Stimulated activated naive CD8-positive, alpha-beta T cell treated with anti-CD3 and anti-CD28 coated beads, Interleukin-15, Interleukin-2, amounts not matched to agents 100 ng/mL and 50 ng/mL, for 24 hours (primary cell): Measurements from ENCODE around the gene SLC25A39.
A peak's percentile ranks its signal among the peaks of the same experiment; 100 is the strongest.
"Not testable (repeated sequence)": the region's sequence is repeated elsewhere in the genome, so short reads cannot be mapped to it uniquely, and the experiment has no call there.

ENCODE experiments used
- H3K27ac Mint-ChIP-seq: one replicate; pipeline ENCODE4 v1.8.0; 2021; ENCODE audit warnings: mild to moderate bottlenecking, mixed read lengths
- H3K27me3 Mint-ChIP-seq: one replicate; pipeline ENCODE4 v1.8.0; 2021; ENCODE audit warnings: mixed read lengths
- H3K36me3 Mint-ChIP-seq: one replicate; pipeline ENCODE4 v1.8.0; 2021; ENCODE audit warnings: low read depth, mixed read lengths
- H3K4me1 Mint-ChIP-seq: one replicate; pipeline ENCODE4 v1.8.0; 2021; ENCODE audit warnings: low read depth, mixed read lengths
- H3K4me3 Mint-ChIP-seq: one replicate; pipeline ENCODE4 v1.8.0; 2021; ENCODE audit warnings: mild to moderate bottlenecking, mixed read lengths
- H3K9me3 Mint-ChIP-seq: one replicate; pipeline ENCODE4 v1.8.0; 2021; ENCODE audit warnings: mixed read lengths

SLC25A39 gene

DNA sequence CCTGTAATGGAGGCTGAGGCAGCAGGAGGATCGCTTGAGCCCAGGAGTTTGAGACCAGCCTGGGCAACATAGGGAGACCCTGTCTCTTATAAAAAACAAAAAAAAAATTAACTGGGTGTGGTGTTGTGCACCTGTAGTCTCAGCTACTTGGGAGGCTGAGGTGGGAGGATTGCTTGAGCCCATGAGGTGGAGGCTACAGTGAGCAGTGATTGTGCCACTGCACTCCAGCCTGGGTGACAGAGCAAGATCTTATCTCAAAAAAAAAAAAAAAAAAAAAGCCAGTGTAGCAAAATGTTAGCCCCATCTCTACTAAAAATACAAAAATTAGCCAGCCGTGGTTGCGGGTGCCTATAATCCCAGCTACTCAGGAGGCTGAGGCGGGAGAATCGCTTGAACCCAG lies 5.6 kb upstream of the SLC25A39 start:
- H3K4me1 Mint-ChIP-seq: peaks cover 26% of the 10 kb centered on the region
- H3K27me3 Mint-ChIP-seq, H3K36me3 Mint-ChIP-seq, H3K27ac Mint-ChIP-seq, H3K4me3 Mint-ChIP-seq, H3K9me3 Mint-ChIP-seq: not testable (repeated sequence)

DNA sequence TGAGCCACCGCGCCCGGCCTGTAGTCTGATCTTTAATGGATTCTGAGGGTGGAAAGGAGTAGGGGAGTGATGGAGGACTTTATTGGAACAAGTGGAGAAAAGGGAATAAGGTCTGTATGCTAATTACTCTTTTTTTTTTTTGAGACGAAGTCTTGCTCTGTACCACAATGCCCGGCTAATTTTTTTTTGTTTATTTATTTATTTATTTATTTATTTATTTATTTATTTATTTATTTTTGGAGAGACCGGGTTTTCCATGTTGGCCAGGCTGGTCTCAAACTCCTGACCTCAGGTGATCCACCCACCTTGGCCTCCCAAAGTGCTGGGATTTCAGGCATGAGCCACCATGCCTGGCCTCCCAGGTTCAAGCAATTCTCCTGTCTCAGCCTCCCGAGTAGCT lies 4.9 kb upstream of the SLC25A39 start:
- H3K4me1 Mint-ChIP-seq: peaks cover 29% of the 10 kb centered on the region
- H3K27me3 Mint-ChIP-seq, H3K9me3 Mint-ChIP-seq, H3K36me3 Mint-ChIP-seq, H3K4me3 Mint-ChIP-seq, H3K27ac Mint-ChIP-seq: not testable (repeated sequence)

DNA sequence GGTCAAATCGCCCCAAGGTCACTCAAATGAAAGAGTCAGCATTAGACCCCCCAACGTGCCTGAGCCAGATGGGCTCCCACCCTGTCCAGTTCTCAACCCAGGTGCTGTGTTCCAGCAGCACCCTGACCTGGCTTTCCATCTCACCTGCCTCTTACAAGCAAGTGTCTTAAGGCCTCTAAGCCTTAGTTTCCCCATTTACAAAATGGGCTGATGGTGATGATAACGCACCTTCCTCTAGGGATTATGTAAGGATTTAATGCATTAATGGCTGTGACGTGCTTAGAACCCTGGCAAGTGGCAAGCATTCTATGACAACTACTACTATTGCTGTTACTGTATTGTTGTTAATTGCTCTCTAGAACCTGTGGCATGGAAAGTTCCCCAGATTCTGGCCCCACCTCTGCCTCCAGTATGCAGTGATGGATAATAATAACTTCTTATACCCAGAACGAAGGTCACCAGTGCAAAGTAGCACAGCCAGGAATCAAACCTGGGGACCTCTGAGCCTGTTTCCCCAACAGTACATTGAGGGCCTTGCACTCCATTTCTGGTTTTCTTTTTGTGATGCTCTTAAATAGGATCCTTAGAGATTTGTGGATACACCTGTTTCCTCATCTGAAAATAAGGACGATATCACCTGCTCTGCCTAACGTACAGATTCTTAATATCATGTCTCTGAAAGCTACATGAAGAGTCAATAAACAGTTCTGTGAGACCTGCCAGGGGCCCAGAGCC lies 3.3 kb upstream of the SLC25A39 start:
- H3K4me3 Mint-ChIP-seq: peak overlapping the region; percentile 26
- H3K27ac Mint-ChIP-seq: peak overlapping the region; percentile 16
- no peaks in the 10 kb centered on the region for H3K27me3 Mint-ChIP-seq
- H3K9me3 Mint-ChIP-seq: no peaks in the 10 kb centered on the region
- no peaks in the 10 kb centered on the region for H3K36me3 Mint-ChIP-seq
- peaks cover 40% of the 10 kb centered on the region for H3K4me1 Mint-ChIP-seq

DNA sequence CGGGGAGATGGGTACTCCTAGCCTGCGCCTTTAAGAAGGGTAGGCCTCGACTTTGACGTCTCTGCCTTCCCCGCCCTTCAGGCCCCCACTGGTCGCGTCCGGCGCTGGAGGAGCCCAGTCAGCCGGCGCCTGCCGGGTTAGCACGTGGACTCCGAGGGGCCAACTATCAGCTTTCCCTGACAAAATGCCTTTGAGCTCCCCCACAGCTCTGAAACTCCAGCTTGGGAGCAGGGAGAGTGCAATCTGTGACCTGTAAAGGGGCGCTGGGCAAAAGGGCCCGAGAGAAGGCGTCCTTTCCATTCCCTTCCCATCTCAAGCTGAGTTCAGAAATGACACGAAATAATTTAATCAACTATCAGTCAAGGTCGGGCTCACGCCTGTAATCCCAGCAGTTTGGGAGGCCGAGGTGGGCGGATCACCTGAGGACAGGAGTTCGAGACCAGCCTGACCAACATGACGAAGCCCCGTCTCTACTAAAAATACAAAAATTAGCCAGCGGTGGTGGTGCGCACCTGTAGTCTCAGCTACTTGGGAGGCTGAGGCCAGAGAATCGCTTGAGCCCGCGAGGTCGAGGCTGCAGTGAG lies 2.3 kb upstream of the SLC25A39 start:
- Mint-ChIP-seq H3K4me3 (peak overlapping the region; percentile 77), H3K4me1 (peaks cover 44% of the 10 kb centered on the region), H3K36me3 (no peaks in the 10 kb centered on the region), H3K27me3 (no peaks in the 10 kb centered on the region), H3K9me3 (no peaks in the 10 kb centered on the region), H3K27ac (peak overlapping the region; percentile 90)

DNA sequence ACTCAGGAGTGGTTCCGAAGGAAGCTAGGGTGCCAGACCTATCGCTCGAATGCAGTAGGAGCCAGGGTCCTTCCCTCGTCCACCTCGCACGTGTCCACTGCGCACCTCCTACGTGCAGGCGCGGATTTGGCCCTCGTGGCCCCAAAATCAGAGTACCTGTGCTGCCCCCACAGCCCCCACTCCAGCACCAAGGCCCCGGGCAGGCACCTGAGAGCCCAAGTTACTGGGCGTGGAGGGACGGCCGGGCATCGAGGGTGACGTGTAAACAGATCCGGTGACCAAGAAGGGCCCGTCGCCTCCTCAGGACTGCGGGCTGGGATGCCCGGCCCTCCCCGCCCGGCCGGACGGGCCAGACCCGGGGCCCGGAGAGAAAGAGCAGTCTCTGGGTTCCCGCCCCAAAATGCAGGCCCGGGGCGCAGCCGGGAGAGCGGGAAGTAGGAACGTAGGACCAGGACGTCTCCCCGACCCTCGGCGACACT lies 492 bp downstream of the SLC25A39 start:
- peaks cover 36% of the 10 kb centered on the region for H3K4me1 Mint-ChIP-seq
- H3K27me3 Mint-ChIP-seq: no peaks in the 10 kb centered on the region
- no peaks in the 10 kb centered on the region for H3K9me3 Mint-ChIP-seq
- H3K27ac Mint-ChIP-seq: peak overlapping the region; percentile 67
- H3K4me3 Mint-ChIP-seq: peak overlapping the region; percentile 86
- peaks cover 13% of the 10 kb centered on the region for H3K36me3 Mint-ChIP-seq

DNA sequence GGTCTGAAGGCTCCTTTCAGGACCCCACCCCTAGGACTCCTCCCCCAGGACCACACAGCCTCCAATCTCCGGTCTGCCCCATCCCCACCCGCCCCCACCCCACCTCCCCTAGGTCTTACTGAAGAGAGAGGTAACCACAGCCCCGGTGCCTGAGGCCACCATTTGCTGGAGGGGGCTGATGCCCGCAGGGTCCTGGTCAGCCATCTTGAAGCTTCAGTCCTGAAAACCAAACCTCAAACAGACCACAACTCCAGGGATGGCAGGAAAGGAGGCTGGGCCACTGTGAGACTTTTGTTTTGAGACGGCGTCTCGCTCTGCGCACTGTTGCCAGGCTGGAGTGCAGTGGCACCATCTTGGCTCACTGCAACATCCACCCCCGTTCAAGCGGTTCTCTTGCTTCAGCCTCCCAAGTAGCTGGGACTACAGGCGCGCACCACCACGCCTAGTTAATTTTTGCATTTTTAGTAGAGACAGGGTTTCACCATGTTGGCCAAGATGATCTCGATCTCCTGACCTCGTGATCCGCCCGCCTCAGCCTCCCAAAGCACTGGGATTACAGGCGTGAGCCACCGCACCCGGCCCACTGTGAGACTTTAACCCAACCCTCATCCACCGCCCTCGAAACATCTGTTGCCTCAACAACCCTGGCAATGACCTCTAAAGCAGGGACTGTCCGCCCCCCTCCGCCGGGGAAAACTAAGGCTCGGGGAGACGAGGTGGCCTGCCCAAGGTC lies 1.1 kb downstream of the SLC25A39 start:
- peaks cover 36% of the 10 kb centered on the region for H3K4me1 Mint-ChIP-seq
- peak overlapping the region; percentile 86 for H3K4me3 Mint-ChIP-seq
- no peaks in the 10 kb centered on the region for H3K9me3 Mint-ChIP-seq
- H3K36me3 Mint-ChIP-seq: peaks cover 14% of the 10 kb centered on the region
- H3K27ac Mint-ChIP-seq: peak overlapping the region; percentile 67
- H3K27me3 Mint-ChIP-seq: no peaks in the 10 kb centered on the region

DNA sequence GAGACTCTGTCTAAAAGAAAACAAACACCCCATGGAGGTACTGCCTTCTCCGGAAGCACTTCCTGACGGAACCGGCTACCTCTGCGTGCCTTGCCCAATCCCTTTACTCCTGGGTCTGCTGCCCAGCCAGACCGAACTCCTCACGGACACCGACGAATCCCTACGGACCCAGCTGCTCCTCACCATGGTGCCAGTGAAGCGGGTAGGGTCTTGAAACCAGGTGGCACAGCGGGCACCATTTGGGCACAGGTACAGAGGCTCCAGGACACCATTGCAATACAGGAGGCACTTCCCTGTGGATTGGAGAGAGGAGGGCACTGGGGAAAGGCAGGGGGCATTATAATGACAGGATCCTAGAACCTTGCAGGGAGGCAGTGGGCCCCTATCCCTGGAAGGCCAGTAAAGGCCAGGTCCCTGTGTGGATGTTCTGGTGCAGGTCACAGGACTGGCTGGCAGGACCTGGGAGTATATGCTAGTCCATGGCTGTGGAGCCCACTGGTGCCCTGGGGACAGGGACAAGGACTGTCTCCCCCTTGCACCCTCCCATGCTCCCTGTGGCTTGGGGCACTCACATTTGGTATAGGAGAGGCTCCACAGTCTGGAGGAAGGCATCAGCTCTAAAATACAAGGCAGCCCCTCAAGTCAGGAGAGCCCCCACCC lies 2.3 kb downstream of the SLC25A39 start:
- Mint-ChIP-seq H3K27ac (no peak overlapping the region), H3K27me3 (peaks cover 3% of the 10 kb centered on the region), H3K36me3 (peaks cover 14% of the 10 kb centered on the region), H3K9me3 (no peaks in the 10 kb centered on the region), H3K4me3 (peak overlapping the region; percentile 57), H3K4me1 (peaks cover 32% of the 10 kb centered on the region)

DNA sequence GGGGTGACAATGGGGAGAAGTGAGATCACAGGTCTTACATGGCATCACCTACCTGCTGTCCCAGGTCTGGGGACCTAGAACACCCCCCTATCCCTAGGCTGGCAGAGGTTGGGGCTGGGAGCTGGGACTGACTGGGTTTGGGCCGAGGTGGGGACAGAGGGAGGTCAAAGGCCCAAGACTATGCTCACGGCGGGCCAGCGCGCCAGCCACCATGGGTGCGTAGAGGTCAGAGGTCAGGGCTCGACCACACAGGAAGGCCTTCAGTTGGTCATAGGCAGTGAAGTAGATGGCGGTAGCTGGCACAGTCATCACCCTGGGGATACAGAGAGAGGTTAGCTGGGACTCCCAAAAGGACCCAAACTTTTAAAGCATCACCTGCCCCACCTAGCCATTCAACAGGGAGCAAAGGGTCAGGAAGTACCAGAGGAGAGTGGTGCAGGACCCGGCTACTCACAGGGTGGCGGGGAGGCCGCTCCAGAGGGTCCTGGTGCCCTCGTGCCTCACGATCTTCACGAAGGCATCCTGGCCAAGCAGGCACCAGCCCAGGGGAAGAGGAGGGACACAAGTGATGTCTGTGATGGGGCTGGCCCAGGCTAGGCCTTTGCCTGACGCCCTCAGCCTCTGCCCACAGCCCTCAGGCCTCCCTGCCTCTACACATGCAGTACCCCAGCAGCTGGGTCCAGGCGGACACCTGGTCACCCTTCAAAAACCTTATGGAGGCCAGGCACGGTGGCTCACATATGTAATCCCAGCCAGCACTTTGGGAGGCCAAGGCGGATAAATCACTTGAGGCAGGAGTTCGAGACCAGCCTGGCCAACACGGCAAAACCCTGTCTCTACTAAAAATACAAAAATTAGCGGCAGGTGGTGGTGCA lies 3.1 kb downstream of the SLC25A39 start:
- peaks cover 11% of the 10 kb centered on the region for H3K27me3 Mint-ChIP-seq
- H3K27ac Mint-ChIP-seq: no peak overlapping the region
- peaks cover 14% of the 10 kb centered on the region for H3K36me3 Mint-ChIP-seq
- H3K4me3 Mint-ChIP-seq: no peak overlapping the region
- peaks cover 27% of the 10 kb centered on the region for H3K4me1 Mint-ChIP-seq
- no peaks in the 10 kb centered on the region for H3K9me3 Mint-ChIP-seq

DNA sequence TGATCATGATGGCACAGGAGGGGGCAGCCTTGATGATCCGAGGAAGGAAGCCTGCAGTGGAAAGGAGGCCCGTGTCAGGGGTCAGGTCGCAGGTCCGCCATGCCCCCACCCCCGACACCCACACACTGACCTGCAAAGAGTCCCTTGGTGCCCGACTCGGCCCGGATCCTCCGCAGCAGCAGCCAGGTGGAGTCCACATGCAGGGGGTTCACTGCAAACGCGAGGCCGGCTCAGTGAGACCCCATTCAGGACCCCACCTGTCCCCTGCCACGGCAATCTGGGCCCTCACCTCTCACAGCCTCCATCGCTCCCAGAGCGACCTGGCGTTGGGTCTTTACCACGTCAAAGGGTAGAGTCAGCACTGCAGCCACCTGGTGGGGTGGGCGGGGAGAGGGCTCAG lies 4.6 kb downstream of the SLC25A39 start:
- Mint-ChIP-seq H3K4me1 (peaks cover 27% of the 10 kb centered on the region), H3K27ac (no peak overlapping the region), H3K9me3 (no peaks in the 10 kb centered on the region), H3K4me3 (no peak overlapping the region), H3K36me3 (peaks cover 14% of the 10 kb centered on the region), H3K27me3 (peaks cover 23% of the 10 kb centered on the region)

DNA sequence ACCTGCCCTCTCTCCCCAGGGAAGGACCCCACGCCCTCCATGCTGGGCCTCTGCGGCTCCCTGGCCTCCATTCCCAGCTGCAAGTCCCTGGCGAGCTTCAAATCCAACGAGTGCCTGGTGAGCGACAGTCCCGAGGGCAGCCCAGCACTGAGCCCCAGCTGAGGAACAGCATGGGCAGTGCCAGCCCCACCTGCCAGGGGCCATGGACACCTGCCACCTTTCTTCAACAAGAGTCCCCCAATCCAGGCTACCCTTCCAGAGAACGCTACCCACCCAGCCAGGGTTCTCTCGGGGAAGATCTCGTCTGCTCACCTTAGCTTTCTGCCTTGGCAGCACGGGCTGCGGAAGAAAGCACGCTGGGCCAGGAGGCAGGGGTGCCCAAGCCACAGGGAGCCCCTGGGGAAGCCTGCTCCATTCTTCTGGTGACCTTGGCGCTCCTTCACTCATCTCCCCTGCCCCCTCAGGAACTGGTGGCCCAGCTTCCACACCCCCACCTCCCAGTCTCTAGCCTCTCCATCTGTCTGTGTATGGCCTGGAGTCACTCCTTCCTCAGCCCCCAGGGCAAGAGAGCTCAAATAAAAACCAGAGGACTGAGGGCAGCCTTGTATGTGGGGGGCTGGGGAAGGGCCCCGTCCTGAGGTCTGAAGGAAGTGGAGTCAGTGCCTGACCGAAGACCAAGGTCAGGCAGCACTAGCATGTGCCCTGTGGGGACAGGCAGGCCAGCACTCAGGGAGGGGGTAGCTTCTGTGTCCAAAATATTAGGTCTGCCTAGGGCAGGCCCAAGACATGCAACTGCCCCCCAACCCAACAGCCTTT lies 6.3 kb downstream of the SLC25A39 start:
- Mint-ChIP-seq H3K27me3 (peaks cover 33% of the 10 kb centered on the region), H3K27ac (no peak overlapping the region), H3K4me3 (no peak overlapping the region), H3K36me3 (peaks cover 14% of the 10 kb centered on the region), H3K4me1 (peaks cover 18% of the 10 kb centered on the region), H3K9me3 (no peaks in the 10 kb centered on the region)

DNA sequence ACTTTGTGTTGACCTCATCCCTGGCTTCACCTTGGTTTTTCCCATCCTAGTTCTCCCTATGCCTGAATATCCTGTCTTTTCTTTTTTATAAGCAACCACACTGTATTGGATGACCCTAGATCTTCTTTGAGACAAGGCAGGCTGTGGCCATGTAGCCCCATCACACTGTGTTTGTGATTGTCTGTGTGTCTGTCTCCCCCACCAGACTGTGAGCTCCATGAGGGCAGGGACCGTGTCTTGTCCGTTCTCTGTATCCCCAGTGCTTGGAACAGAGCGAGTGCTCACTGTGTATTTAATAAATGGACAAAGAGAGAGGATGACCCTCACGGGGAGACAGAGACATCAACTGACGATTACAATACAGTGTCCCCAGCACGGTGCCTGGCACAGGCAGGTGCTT lies 7.1 kb downstream of the SLC25A39 start:
- Mint-ChIP-seq H3K4me3 (no peak overlapping the region), H3K27ac (no peak overlapping the region), H3K4me1 (peaks cover 12% of the 10 kb centered on the region), H3K9me3 (no peaks in the 10 kb centered on the region), H3K27me3 (peaks cover 36% of the 10 kb centered on the region), H3K36me3 (peaks cover 14% of the 10 kb centered on the region)

DNA sequence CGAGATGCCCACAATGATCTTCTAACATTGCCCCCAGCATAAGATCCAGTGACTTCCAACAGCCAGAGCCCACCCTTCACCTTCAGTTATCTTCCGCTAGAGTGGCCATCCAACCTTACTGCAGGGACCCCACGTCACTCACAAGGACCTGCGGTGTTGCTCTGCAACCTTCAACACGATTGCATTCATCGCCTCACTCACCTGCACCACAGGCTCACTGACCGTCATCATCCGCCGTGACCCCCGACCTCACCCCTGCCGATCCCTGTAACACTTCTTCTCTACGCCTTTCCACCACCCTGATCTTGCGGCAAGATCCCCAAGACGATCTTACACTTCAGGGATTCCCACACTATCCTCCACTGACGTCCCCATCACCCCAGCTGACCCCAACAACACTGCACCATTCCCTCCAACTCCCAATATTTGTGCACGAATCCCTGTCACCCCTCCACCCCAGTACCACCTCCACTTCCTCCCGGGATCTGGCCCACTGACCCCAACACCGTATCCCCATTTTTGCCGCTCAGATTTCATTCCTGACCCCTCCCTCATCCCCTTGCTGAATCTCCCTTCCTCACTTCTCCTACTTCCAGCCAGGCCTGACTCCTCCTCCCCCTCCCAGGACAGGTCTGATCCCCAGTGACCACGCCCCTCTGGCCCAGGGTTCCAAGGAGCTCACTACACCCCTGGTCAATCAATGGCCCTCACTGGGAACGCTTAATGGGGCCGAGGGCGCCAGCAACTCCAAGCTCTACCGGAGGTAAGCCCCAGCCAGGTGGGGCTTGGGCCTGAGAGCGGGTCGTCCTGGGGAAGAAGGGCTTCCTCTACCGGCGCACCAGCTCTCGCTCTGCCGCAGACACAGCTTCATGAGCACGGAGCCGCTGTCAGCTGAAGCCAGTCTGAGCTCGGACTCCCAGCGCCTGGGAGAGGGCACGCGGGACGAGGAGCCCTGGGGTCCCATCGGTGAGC lies 8.6 kb downstream of the SLC25A39 start:
- Mint-ChIP-seq H3K4me3 (peak overlapping the region; percentile 77), H3K36me3 (peaks cover 6% of the 10 kb centered on the region), H3K4me1 (peaks cover 11% of the 10 kb centered on the region), H3K27me3 (peaks cover 36% of the 10 kb centered on the region), H3K9me3 (no peaks in the 10 kb centered on the region), H3K27ac (no peak overlapping the region)
